GM12878 (cell line): Measurements from ENCODE around the gene ADGRA3.

Experiments
- BMI1 ChIP-seq: fragments of 450-650 bp; IDR thresholded peaks from 2 replicates; pipeline ENCODE4 v1.6.1; 2016; ENCODE audit warnings: mild to moderate bottlenecking, moderate library complexity, borderline replicate concordance
- CTCF ChIP-seq, 3 experiments: IDR thresholded peaks in 2 of 3; conservative IDR thresholded peaks in 1 of 3; 2 replicates each; pipeline ENCODE4 v1.5.1; 2011; ENCODE audit warnings: low read depth in 3 of 3, low read length in 3 of 3, mild to moderate bottlenecking in 3 of 3, control low read depth in 2 of 3, moderate library complexity in 2 of 3, inconsistent platforms in 1 of 3, mixed read lengths in 1 of 3; ENCODE audit not compliant: control insufficient read depth in 2 of 3, insufficient read depth in 1 of 3; ENCODE audit errors: extremely low read depth in 1 of 3
- GABPA ChIP-seq: IDR thresholded peaks from 2 replicates; pipeline ENCODE4 v1.6.1; 2014; ENCODE audit warnings: antibody characterized with exemption, low read depth, mild to moderate bottlenecking, inconsistent platforms
- USF1 ChIP-seq: IDR thresholded peaks from 2 replicates; pipeline ENCODE4 v1.6.1; 2011; ENCODE audit warnings: borderline replicate concordance, low read depth, mild to moderate bottlenecking, moderate library complexity, mixed read lengths, low read length; ENCODE audit not compliant: insufficient read depth; ENCODE audit errors: extremely low read length
- YY1 ChIP-seq: IDR thresholded peaks from 2 replicates; pipeline ENCODE4 v1.6.1; 2011; ENCODE audit warnings: low read depth, mild to moderate bottlenecking, low read length
- ZSCAN29 ChIP-seq: fragments of 450-650 bp; IDR thresholded peaks from 2 replicates; pipeline ENCODE4 v1.6.1; 2017; ENCODE audit warnings: mild to moderate bottlenecking, moderate library complexity

GRCh38 chr4:22500128-22500611 is 15.7 kb downstream of the ADGRA3 start:
- TF ChIP-seq ZSCAN29 (no peak), GABPA (no peak), CTCF (IDR thresholded peaks at IDR 0.05 in 2 of 3, conservative IDR thresholded peaks at IDR 0.05 in 1 of 3; ENCODE audit: control insufficient read depth in 2 of 3, extremely low read depth in 1 of 3, insufficient read depth in 1 of 3, low read depth in 3 of 3, low read length in 3 of 3) (no peak), YY1 (no peak), BMI1 (no peak), USF1 (no peak)
